Tibial artery (tissue), 4 donors: ENCODE measurements around the gene ALDH3A1.

Experiments used
- DNase-seq, 2 donors: peaks; one replicate each; pipeline ENCODE4 v3.0.0-alpha.2; 2019
- H3K27ac ChIP-seq, 2 donors: fragments of 200-600 bp; sonication (generic) in 1 of 2; 1 replicate in 1 of 2; 2 replicates in 1 of 2; pipeline ENCODE4 v1.5.1; 2018 to 2019; ENCODE audit warnings: mild to moderate bottlenecking in 1 of 2
- H3K27me3 ChIP-seq, 2 donors: fragments of 200-600 bp; sonication (generic) in 1 of 2; one replicate each; pipeline versions ENCODE4 v1.5.1 to v1.6.0; 2016 to 2019
- H3K36me3 ChIP-seq, 3 donors: fragments of 200-600 bp; sonication (generic) in 2 of 3; one replicate each; pipeline ENCODE4 v1.5.1; 2016 to 2019; ENCODE audit warnings: mild to moderate bottlenecking in 2 of 3
- H3K4me1 ChIP-seq, 4 donors: fragments of 200-600 bp; sonication (generic) in 2 of 4; 1 replicate in 3 of 4; 2 replicates in 1 of 4; pipeline ENCODE4 v1.5.1; 2016 to 2019
- H3K4me3 ChIP-seq, 2 donors: fragments of 200-600 bp; sonication (generic) in 1 of 2; 1 replicate in 1 of 2; 2 replicates in 1 of 2; pipeline ENCODE4 v1.5.1; 2018 to 2019; ENCODE audit warnings: mild to moderate bottlenecking in 2 of 2
- H3K9me3 ChIP-seq, 3 donors: fragments of 200-600 bp; sonication (generic) in 1 of 3; one replicate each; pipeline ENCODE4 v1.5.1; 2016 to 2019
- intact Hi-C: fragments of 100-400 bp; cut with DNase I; formaldehyde crosslinking; loops from one replicate; pipeline ENCODE4 v1.15.0; 2023; ENCODE audit warnings: low total_unique reads
- TF ChIP-seq, protein P1 (sequence below), 2 experiments: fragments of 200-600 bp in 1 of 2; fragments of 450-650 bp in 1 of 2; IDR thresholded peaks; one replicate each; pipeline ENCODE4 v1.5.1; 2017 to 2019; ENCODE audit warnings: antibody characterized with exemption in 2 of 2, mild to moderate bottlenecking in 1 of 2, moderate library complexity in 1 of 2

Gene ALDH3A1

DNA sequence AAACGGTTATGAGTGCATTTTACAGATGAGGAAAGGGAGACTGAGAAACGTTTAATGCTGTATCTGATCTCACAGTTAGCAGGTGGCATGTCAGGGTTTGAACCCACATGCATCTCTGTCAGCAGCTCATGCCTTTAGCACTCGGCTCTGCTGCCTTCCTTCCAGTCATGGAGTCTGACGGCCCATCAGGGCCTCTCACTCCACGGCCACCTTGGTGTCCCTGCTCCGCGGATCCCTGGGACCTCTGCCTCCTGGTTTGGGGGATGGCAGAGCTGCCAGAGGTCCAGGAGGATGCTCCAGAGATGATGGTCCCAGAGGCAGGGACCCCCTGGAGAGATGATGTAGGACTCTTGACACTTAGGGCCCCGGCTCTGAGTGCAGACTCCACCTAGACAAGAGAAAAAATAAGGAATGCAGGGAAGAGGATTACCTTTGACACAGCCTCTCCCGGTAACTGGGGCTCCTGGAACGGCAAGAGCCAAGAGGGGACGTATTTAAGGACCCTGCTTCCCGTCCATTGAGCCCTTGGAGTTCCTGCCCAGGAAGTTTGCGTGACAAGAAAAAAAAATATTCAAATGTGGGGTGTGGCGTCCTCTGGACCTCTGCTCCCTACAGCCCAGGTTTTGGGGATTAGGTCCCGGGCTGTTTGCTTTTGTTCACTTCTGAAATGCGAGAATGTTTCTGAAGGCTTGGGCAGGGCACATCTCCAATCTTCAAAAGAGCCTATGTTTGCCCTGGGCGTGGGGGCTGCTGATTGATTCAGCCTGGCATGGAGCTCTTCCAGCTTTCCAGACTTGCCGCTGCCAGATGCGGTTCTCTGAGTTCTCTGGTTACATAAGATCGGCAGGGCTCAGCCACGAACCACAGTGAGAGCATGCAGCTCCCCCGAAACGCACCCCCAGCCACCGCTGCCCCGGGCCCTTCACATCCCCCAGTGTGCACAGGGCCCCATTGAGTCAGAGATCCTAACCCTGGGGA is at the start of gene ALDH3A1:
ALDH3A1 (minus strand) TSS at position 470 of the 978 bp plus-strand sequence. CDS start 3,169 bp downstream, outside the sequence.
- DNase-seq: no peak
- Histone ChIP-seq H3K4me1 (peaks cover 3 to 39% (median 32%) of the 10 kb centered on the region in 4 donors), H3K27ac (peak within 1 kb of the TSS in 1 of 2 donors; percentile 11), H3K4me3 (no peak within 1 kb of the TSS), H3K36me3 (no peaks in the 10 kb centered on the region), H3K27me3 (no peaks in the 10 kb centered on the region), H3K9me3 (no peaks in the 10 kb centered on the region)
- intact Hi-C loops: loop anchor here (5.0 kb wide), 1 partner anchor 91 kb away; no protein-coding TSS in a partner anchor
- TF ChIP-seq, protein P1, sequence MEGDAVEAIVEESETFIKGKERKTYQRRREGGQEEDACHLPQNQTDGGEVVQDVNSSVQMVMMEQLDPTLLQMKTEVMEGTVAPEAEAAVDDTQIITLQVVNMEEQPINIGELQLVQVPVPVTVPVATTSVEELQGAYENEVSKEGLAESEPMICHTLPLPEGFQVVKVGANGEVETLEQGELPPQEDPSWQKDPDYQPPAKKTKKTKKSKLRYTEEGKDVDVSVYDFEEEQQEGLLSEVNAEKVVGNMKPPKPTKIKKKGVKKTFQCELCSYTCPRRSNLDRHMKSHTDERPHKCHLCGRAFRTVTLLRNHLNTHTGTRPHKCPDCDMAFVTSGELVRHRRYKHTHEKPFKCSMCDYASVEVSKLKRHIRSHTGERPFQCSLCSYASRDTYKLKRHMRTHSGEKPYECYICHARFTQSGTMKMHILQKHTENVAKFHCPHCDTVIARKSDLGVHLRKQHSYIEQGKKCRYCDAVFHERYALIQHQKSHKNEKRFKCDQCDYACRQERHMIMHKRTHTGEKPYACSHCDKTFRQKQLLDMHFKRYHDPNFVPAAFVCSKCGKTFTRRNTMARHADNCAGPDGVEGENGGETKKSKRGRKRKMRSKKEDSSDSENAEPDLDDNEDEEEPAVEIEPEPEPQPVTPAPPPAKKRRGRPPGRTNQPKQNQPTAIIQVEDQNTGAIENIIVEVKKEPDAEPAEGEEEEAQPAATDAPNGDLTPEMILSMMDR (IDR thresholded peaks at IDR 0.05): no peak

DNA sequence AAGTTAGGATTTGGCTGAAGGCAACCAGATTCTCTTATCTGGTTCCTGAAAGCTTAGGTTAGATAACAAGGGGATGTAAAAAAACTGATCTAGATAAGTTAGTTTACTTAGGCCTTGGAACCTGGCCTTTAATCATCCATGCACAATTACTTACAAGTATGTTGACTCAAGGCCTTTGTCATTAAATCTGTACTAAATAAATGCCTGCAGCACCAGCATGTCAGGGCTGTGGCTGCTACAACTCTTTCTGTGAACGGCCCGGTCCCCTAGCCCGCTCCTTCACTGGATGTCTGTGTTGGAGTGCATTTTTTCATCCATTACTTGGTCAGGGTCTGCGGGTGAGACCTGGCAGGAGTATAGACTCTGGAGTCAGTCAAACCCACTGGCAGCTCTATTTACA is 48.4 kb upstream of the ALDH3A1 start:
- Histone ChIP-seq H3K27me3 (no peaks in the 10 kb centered on the region), H3K9me3 (no peaks in the 10 kb centered on the region), H3K4me3 (no peak overlapping the region), H3K27ac (no peak overlapping the region), H3K36me3 (peaks cover 72 to 96% (median 80%) of the 10 kb centered on the region in 3 donors), H3K4me1 (no peaks in the 10 kb centered on the region)
- intact Hi-C loops: no loop called here
- TF ChIP-seq, protein P1 (IDR thresholded peaks at IDR 0.05): no peak
- DNase-seq: no peak

DNA sequence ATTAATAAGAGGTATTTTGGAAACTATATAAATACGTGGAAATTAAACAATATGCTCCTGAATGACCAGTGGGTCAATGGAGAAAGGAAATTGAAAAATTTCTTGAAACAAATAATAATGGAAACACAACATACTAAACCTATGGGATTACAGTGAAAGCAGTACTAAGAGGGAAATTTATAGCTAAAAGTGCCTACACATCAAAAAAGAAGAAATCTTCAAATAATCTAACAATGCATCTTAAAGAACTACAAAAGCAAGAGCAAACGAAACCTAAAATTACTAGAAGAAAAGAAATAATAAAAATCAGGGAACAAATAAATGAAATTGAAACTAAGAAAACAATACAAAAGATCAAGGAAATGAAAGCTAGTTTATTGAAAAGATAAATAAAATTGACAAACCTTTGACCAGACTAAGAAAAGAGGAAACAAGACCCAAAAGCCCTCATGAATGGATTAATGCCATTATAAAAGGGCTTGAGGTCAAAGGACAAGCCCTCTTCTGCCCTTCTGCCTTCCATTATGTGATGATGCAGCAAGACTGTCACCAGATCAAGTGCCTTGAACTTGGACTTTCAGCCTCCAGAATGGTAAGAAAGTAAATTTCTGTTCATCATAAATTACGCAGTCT is 43.9 kb upstream of the ALDH3A1 start:
- Histone ChIP-seq H3K4me1 (no peaks in the 10 kb centered on the region), H3K9me3 (no peaks in the 10 kb centered on the region), H3K27me3 (no peaks in the 10 kb centered on the region), H3K4me3 (no peak overlapping the region), H3K36me3 (peaks cover 63 to 95% (median 77%) of the 10 kb centered on the region in 3 donors), H3K27ac (no peak overlapping the region)
- intact Hi-C loops: no loop called here
- no peak for DNase-seq
- TF ChIP-seq, protein P1 (IDR thresholded peaks at IDR 0.05): no peak

DNA sequence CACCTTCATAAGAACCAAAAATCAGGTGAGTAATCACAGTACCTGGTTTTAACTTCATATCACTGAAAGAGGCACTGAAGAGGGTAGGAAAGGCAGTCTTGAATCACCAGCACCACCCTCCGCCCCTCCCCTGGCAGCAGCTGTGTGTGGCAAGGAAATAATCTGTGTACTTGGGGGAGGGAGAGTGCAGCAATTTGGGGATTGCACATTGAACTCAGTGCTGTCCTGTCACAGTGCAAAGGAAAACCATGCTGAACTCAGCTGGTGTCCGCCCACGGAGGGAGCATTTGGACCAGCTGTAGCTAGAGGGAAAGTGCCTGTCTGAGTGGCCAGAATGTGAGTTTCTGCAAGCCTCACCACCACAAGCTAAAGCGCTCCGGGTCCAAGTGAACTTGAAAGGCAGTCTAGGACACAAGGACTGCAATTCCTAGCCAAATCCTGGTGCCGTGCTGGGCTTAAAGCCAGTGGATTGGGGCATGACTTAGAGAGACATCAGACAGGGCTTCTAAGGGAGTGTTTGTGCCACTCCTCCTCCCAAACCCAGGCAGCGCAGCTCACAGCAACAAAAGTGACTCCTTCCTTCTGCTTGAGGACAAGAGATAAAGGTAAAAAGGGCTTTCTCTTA is 39.7 kb upstream of the ALDH3A1 start:
- no peak overlapping the region for H3K4me3 ChIP-seq
- H3K36me3 ChIP-seq: peaks cover 43 to 83% (median 61%) of the 10 kb centered on the region in 3 donors
- H3K27ac ChIP-seq: no peak overlapping the region
- TF ChIP-seq, protein P1 (IDR thresholded peaks at IDR 0.05): no peak
- H3K4me1 ChIP-seq: no peaks in the 10 kb centered on the region
- intact Hi-C loops: no loop called here
- DNase-seq: no peak
- no peaks in the 10 kb centered on the region for H3K27me3 ChIP-seq
- H3K9me3 ChIP-seq: no peaks in the 10 kb centered on the region

DNA sequence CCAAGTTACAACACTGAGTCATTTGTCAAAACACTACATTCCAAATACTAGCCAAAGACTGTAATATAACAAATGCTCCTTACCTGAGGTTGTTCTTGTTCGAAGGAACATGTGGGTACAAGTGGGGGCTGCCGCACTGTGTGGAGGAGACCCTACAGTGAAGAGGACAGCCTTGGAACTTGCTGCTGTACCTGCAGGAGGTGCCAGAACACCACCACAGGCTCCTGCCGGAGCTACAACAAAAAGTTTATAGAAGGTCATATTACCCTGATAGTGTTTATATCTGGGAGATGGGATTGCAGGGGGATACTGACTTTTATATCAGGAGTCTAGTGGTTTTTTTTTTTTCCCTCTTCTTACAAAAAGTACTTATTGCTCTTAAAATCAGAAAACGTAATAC is 37.8 kb upstream of the ALDH3A1 start:
- Histone ChIP-seq H3K27ac (no peak overlapping the region), H3K36me3 (peaks cover 62 to 85% (median 73%) of the 10 kb centered on the region in 3 donors), H3K4me1 (no peaks in the 10 kb centered on the region), H3K4me3 (no peak overlapping the region), H3K27me3 (no peaks in the 10 kb centered on the region), H3K9me3 (no peaks in the 10 kb centered on the region)
- TF ChIP-seq, protein P1 (IDR thresholded peaks at IDR 0.05): no peak
- DNase-seq: no peak
- intact Hi-C loops: no loop called here
